HG02678 (cell line): Measurements from ENCODE around the gene AGO3.
"Not testable (repeated sequence)": the region's sequence is repeated elsewhere in the genome, so short reads cannot be mapped to it uniquely, and the experiment has no call there.

Experiments
- ATAC-seq: cut with Tn5 transposase; IDR thresholded peaks from one replicate; pipeline ENCODE4 v1.9.1; 2021; ENCODE audit warnings: mild to moderate bottlenecking, moderate library complexity; ENCODE audit not compliant: unreplicated experiment

AGO3 gene

DNA sequence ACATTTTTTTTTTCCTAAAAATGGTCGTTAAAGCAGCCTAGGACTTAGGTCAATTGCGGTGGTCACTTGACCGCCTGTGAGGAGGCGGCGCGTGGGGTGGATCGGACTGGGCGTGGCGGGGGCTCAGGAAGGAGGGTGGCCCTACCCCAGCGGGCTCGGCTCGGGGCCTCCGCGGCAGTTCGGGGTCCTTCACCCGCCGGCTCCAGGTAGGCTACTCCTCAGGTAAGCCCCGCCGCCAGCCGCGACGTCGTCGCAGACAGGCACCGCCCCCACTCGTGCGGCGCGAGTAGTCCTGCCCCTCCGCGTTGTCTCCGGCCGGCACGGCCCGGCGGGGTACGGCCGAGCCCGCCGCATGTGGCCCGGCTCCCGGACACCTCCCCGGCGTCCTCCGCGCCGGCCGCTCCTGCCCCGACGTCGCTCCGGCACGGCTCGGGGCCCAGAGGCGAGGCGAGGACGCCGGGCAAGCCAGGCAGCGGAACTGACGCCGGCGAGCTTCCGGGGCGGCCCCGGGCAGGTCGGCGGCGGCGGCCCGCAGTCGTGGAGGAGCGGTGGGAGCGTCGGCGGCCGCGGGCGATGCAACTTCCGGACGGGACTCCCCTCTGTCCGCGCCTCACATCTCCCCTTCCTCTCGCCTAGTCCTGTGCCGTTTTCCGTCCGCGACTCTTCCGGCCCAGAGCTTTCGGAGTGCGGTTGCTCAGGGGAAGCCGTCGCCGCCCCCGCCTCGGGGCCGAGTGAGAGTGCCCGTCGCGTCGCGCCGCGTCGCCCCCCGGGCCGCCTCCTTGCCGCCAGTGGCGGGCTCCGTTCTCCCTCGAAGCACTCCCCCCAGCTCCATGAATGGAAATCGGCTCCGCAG lies at the start of gene AGO3:
TSS of gene AGO3 (plus strand) at position 513 of the 853 bp plus-strand sequence. CDS start at position 835, 322 bp downstream.
- peak; percentile 82 for ATAC-seq

DNA sequence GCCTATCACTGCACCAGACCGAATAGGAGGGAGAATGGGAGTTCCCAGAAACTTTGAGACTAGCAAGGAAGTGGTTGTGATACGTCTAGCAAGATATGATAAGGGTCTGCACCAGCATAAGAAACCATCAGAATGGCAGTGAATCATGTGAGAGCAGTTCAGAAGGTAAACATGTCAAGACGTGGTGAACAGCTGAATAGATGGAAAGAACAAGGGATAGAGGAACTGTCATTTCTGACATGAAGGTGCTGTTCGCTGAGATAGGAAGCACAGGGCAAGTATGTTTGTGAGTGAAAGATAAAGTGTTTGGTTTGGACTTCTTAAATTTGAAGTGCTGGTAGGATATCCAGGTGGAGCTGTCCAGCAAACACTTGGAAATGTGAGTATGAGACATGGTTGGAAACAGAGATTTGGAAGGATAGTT lies 49.0 kb upstream of the AGO3 start:
- ATAC-seq: no peak

DNA sequence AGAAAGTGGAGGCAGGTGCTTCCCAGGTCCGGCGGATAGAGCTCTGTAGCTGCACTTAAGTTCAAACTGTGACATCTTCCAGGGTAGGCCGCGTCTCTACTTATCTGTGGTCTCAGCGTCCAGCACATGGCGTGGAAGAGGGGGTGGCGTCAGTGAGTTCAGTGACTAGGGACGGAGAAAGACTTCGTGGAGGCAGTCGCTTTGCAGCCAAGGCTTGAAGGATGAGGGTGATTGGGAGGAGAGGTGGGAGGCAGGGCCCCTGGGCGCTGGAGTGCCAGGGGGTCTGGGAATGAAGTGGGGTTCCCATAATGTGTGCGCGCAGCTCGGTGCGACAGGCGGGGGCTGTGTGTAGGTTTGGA lies 48.3 kb upstream of the AGO3 start:
- ATAC-seq: no peak

DNA sequence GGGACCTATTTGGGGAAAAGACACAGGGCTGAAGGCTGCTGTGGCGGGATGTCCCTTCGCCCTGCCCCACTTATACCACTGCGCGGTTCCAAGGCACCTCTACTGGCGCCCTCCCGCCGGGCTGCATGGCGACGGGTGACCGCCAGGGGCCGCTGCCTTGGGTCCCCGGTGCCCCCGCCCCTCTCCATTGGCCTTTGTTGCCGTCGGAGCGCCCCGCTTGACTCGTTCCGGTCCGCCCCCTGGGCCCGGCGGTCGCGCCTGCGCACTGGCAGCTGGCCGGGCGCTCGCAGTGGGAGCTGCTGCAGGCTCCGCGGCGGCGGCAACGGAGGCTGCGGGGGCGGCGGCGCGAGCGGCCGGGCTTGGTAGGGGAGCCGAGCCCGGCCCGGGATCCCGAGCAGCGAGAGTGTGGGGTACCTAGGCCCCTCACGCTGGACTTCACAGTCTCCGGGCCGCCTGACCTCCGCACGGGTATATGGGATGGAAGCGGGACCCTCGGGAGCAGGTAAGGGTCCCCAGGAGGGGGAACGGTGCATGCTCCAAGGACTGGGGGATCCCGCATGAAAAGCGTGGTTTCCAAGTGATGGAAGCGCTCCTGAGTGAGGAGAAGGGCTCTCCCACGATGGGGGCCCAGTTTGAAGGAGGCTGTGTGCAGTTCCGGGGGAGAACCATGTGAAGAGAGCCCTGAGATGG lies 47.8 kb upstream of the AGO3 start, which contains the start of gene AGO1:
TSS of gene AGO1 (plus strand) at position 265 of the 690 bp plus-strand sequence. CDS start at position 478, 213 bp downstream.
- ATAC-seq: peak; percentile 90

DNA sequence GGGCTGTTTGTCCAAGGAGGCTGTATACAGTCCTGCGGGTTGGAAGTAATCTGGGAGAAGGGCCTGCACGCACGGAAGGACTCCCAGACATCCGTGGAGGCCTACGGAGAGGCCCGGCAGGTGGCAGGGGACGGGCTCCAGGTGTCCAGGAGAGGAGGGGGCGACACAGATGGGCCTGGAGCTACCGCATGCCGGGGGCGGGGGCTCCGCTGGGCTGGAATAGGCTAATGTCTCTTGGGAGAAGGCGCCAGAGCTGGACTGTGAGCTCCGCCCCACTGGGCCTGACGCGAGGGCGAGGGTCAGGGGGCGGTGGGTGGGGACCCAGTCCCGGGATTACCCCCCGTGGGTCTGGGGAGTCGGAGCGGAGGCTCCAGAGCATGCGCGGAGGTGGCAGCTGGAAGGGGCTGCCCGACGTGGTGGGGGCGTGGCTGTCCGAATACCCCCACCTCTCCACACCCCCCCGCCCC lies 47.2 kb upstream of the AGO3 start:
- peak; percentile 17 for ATAC-seq

DNA sequence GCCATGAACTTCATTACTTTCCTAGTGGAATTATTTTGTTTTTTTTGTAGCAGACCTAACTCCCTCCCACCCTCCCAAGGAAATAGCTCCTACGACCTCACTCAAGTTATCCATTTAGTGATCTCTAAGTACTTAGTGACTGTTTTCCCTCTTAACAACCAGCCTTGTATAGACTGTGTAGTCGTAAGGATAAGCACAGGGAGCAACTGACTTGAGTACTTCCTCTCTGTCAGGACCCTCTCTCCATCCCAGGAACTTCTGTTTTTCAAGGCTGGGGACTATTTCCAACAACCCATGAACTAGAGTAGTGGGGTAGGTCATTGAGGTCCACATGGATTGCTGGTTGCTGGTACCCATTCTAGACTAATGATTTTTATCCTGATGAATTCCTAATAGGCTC lies 46.0 kb upstream of the AGO3 start:
- no peak for ATAC-seq

DNA sequence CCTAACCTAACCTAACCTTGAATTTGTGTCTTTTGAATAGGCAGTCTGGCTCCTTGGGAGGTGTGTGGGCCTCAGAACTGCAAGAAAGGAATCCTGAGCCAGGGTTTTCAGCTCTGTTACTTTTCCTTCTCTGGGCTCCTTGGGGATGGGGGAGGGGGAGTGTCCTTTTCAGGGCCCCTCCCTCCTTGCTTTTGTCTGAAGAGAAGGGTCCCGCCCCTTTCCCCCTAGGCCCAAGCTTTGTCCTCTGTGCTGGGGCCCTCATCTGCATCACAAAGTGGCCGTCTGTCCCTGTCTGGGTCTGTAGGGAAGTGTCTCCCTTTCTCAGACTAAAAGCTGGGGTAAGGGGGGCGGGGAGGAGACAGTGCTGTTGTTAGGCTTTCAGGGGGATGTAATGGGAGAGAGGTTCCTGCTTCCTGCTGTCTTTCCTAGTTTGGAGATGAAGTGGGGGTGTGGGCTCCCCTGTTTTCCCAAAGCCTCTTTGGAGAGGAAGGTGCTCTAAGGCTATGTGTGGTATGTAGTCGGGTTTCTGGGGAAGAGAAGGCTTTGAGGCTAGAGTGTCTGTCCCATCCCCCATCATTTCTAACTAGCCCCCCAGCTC lies 44.8 kb upstream of the AGO3 start:
- no peak for ATAC-seq

DNA sequence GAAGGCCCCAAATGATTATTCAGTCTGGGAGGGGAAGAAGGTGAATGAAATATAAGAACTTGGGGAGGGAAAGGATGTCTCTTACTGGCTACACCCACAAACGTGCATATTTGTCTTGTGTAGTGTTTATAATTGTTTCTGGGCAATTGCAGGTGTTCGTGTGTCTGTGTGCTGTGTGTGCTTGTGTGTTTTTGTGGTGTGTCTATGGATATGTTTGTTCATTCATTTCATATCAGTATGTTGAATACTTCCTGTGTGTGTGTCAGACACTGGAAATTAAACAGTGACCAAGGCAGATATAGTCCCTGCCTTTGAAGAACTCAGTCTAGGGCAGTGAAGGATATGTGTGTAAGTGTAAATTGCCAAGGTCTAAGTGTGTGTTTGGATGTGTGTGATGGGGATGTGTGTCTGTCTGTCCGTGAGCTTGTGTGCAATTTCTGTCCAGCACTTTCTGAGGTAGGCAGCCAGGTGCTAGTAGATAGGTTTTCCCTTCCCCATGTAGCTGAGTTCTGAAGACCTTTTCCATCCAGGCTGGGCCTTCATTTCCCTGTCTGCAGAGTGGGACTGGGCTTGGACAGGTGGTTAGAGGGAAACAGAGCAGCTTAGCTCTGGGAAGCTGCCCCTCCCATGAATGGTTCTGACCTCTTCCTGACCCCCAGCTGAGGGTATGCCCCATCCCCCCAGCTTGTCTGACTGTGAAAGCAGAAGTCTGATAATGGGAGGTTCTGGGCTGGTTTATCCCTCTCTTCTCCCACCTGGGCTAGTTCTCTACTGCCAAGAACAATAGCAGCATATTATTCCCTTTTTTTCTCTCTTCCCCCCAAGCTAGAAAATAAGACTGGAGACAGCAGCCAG lies 44.1 kb upstream of the AGO3 start:
- ATAC-seq: no peak

DNA sequence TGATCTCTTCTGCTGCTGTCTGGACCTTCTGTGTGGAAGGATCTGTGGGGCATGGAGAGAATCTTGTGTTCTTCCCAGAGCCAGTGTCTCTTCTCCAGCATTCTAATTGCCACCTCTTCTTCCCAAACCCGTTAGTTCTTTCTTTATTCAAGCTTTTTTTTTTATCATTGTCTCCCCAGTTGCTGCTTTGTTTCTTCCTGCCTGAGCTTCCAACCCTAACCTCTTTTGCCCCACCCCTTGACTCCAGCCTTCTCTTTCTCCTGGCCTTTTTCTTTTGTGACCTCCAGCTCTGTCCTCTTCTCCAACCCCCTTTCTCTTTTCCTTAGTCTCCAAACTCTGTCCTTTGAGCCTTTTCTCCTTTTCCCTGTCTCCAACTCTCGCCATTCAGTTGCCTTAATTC lies 43.4 kb upstream of the AGO3 start:
- ATAC-seq: no peak

DNA sequence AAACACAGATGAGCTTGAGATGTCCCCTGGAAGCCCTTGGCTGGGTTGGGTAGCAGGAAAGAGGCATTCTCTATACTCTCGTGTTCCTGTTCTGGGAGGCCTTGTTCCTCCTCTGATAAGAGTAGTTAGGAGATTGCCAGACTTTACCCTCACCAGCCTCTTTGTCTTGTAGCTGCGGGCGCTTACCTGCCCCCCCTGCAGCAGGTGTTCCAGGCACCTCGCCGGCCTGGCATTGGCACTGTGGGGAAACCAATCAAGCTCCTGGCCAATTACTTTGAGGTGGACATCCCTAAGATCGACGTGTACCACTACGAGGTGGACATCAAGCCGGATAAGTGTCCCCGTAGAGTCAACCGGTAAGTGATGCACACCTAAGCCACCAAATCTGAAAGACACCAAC lies 42.6 kb upstream of the AGO3 start:
- ATAC-seq: no peak

DNA sequence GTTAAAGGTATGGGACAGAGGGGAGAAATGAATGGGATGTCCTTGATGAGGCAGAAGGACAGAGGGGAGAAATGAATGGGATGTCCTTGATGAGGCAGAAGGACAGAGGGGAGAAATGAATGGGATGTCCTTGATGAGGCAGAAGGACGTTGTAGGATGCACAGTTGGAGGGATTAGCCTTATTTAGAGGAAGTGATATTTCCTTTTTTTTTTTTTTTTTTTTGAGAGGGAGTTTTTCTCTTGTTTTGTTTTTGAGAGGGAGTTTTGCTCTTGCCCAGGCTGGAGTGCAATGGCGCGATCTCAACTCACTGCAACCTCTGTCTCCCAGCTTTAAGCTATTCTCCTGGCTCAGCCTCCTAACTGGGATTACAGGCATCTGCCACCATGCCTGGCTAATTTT lies 41.9 kb upstream of the AGO3 start:
- ATAC-seq: not testable (repeated sequence)

DNA sequence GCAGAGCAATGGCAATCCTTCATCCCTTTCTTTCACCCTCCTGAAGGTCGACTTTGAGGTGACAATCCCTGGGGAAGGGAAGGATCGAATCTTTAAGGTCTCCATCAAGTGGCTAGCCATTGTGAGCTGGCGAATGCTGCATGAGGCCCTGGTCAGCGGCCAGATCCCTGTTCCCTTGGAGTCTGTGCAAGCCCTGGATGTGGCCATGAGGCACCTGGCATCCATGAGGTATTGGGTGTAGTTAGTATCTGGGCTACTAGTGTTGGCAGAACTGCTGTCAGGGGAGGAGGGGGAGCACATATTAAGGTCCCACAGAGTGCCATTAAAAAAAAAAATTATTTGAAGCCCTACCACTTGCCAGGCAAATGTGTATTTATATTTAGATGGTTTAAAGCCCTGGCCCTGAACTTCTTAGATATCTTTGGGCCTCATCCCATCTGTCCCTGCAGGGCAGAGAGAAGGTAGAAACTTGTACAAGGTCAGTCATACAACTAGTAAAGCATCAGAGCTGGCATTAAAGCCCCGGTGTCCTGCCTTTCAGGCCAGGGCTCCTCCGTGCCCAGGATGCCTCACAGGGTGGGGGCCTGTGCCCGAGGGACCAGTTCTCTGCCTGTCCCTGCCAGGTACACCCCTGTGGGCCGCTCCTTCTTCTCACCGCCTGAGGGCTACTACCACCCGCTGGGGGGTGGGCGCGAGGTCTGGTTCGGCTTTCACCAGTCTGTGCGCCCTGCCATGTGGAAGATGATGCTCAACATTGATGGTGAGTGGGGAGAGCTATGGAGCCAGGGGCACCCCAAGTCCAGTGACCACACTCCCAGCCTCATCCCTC lies 37.6 kb upstream of the AGO3 start:
- no peak for ATAC-seq

DNA sequence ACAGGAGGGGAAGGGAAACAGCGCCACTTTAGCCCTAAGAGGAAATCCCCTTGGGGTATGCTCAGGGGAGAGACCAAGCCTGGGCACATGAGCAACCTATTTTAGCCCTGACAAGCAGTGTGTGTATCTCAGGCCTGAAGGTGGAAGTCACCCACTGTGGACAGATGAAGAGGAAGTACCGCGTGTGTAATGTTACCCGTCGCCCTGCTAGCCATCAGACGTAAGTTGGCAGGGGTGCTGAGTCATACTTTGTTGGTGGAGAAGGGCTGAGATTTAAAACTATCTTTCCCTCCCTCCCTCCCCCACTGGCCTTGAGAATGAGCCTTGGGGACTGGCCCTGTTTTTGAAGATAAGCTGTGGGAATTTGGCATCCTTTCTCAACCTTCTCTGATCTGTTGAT lies 36.7 kb upstream of the AGO3 start:
- ATAC-seq: no peak

DNA sequence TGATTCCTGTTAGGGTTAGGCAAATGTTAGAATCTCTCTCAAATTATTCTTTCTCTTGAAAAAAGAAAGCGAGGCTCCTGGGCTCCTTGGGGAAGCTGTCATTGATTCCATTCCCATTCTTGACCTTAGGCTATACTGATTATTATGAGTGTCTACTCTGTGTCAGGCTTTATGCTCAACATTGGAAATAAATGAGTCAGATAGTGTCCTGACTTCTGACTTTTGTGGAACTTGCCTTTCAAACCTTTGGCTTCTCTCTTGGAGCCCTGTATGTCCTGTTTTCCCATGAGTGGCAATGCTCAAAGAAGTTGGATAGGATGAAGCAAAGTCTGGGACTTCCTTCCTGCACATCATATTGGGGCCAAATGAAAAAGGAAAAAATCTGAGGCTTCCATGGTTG lies 36.2 kb upstream of the AGO3 start:
- no peak for ATAC-seq

DNA sequence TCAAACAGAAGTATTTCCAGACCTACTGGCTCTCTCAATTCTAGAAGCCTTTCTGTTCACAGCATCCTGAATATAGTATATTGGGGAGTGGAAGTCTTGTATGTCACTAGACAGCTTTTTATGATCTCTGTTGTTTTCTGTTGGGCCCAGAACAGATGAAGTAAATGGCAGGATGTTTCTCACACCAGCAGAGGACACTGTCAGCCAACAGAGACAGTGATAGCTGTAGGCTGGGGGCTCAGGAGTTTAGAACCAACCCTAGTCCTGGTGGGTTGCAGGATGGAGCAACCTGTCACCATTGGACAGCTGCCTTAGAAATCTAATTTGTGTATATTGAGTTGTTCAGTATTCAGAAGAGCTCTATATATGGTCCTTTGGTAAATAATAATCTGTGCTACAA lies 31.0 kb upstream of the AGO3 start:
- ATAC-seq: no peak

DNA sequence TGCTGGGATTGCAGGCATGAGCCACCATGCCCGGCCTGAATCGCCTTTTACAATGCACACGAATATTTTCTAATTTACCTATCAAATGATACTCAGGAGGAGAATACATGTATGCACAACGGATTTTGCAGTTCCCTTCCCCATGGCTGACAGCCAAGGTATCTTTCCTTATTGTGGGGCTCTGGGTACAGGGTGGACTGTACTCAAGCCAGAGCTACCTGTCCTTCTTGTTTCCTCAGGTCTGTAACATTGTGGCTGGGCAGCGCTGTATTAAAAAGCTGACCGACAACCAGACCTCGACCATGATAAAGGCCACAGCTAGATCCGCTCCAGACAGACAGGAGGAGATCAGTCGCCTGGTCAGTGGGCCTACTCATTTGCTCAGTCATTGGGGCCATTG lies 29.7 kb upstream of the AGO3 start:
- ATAC-seq: no peak

DNA sequence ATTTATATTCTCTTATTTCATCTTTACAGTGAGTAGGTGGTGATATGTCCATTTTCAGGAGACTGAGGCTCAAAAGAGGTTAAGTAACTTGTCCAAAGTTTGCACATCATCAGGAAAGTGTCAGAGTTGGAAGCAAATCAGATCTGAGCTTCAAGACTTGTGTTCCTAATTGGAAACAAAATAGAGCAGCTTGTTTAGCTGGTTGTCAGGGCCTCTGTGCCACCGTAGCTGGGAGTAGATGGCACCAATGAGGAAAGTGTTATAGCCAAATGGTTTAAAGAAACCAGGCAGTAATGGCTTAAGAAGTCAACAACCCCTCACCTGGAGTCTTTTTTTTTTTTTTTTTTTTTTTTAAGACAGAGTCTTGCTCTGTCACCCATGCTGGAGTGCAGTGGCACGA lies 28.2 kb upstream of the AGO3 start:
- ATAC-seq: no peak

DNA sequence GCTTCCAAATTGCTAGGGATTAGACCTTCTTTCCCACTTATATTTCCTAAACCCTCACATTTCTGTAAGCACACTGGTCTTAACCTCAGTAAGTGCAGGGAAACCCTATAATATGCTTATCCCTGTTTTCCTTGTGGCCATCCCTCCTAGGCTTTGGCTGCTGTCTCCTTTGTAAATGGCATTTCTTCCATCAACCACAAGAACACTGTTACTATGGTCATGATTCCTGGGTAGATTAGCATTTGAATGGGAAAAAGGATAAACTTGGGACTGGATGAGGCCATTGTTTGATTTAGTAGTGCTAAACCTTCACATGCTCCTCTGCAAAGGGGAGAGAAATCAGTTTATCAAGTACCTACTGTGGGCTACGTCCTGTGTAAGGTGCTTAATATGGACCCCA lies 16.2 kb upstream of the AGO3 start:
- ATAC-seq: no peak

DNA sequence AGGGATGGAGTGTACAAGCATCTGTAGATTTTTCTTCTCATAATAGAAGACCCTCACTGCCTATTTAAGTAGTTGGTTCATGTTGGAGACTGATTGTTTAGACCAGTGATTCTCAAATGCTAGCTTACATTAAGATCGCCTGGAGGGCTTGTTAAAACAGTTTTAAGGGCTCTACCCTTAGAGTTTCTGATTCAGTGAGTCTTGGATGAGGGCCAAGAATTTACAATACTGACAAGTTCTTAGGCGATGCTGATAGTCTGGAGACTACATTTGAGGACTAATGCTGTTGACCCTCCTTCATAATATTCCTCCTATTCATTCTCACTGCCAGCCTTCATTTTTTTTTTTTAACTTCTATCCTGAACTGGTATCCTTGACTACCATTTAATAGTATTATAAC lies 15.2 kb upstream of the AGO3 start:
- no peak for ATAC-seq

DNA sequence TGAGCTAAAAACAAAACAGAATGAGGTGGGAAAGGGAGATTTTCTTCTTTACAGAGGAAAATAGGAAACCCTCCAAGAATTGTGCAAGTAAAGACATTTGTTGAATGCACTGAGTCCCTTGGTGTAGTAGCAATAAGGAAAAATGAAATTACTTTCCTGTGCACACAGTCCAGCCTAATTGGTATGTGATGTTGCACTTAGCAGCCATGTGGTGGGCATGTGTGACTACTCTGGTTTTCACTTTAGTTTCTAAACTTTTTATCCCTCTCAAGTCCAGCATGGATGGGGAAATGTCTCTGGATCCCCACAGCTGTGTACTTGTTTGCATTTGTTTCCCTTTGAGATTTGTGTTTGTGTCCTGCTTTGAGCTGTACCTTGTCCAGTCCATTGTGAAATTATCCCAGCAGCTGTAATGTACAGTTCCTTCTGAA lies 7.1 kb upstream of the AGO3 start:
- ATAC-seq: no peak
